A204.1 (cell line): ENCODE results near the gene NFKBIE.

Experiments
- FAIRE-seq: peaks from 2 replicates; lab custom pipeline; 2012; peaks lifted over from hg19 to GRCh38; lab: Jason Lieb, UNC

NFKBIE gene

DNA sequence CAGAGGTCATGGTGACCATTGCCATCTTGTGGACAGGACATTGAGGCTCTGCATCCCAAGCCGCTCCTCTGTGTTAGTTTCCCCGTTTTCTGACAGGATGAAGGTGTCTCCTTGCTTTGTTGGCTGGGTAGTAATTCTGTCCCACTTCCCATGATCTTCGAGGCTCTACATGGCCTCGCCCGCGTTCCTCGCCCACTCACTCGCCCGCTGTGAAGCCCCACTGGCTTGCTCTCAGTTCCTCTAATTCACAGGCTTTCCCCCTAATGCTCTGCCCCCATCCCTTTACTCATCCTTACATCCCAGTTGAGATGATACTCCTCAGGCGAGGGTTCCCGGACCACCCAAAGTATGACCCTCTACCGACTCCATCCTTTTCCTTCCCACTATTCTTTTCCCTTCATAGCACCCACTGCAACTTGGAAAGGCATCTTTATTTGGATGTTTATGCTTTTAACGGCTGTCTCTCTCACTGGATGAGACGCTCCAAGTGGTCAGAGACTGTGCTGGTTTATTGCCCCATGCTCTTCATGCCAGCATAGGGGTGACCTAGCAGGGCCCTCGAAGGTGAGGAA lies 7.5 kb downstream of the NFKBIE start:
- no peak for FAIRE-seq

DNA sequence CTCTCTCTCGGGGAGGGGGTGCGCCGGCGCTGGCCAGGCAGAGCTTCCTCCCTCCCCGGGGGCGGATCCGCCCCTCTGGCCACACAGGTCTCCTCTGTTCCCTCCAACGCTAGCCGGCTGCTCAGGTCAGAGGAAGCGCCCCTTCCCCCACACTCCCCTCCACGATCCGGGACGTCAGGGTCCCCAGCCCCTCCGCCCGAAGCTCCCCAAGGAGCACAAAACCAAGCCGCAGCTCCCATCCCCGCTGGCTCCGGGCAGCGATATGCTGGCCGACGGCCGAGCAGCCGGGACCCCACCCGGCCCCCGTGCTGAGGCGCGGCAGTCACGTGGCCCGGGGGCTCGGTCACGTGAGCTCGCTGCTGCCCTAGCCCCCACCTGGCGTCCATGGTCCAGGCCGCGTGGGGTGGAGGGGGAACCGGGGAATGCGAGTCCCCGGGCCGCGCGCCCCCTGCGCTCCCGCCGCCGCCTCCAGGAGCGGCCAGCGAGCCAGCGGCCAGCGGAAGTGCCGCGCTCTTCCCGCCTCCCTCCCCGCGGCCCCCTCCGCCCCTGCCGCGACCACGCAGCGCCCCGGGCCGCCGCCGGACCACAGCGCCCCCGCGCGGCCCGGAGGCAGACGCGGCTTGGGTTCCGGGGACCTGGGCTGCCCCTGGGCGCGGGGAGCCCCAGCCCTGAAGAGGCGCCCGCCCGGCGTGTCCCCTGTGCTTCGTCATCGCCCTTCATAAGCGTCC lies 8.2 kb downstream of the NFKBIE start, which contains the start of gene SLC35B2:
Gene SLC35B2, minus strand, starts transcription at position 504 of the 728 bp plus-strand sequence. Its CDS starts 118 bp downstream, at position 386.
- no peak for FAIRE-seq

DNA sequence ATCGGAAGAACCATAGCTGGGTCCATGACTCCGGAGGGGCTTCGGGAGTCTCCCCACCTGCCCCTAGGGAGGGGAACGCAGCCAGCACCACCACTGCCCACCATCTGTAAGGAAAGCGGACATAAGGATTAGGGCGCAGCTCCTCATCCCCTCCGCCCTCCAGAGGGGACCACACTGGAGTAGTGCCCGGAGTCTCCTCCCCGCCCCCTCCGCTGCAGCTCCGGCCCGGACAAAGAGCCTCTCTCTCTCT lies 8.7 kb downstream of the NFKBIE start:
- no peak for FAIRE-seq

DNA sequence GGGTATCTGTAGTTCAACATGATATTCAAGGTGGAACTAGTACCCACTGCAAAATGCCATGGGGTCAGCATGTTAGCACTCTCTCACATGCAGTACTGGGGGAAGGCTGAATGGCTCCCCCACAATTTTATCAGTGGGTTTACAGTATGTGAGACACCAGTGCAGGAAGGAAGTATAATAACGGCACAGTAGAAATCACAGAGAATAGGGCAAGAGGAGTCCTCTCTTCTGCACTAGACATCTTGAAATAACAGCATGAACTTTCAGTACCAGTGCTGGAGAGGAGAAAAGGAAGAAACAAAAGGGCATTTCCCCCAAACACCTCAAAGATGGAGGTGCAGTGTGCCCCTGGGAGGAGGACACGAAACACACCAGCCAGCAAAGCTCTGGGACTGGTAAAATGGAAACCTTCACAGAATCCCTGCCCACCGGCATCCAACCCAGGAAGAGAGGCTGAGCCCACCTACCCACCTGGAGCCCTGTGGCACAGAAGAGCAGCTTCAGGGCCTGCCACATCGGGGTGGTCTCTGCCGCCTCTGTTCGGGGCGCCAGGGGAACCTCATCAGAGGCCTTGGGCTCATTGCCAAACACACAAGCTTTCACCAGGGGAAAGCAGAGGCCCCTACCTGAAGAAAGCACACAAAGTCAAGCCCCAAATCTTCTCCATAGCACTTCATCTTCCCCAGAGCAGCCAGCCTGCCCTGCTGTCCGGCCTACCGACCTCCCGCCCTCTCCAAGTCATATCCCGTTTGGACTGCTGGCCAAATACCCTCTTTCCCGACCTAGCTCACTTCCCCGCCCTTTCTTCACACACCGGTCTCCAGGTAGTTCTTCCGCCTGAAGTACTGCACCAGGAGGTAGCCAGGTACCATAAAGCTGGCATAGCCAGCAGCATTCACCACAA lies 9.2 kb downstream of the NFKBIE start:
- FAIRE-seq = no peak

DNA sequence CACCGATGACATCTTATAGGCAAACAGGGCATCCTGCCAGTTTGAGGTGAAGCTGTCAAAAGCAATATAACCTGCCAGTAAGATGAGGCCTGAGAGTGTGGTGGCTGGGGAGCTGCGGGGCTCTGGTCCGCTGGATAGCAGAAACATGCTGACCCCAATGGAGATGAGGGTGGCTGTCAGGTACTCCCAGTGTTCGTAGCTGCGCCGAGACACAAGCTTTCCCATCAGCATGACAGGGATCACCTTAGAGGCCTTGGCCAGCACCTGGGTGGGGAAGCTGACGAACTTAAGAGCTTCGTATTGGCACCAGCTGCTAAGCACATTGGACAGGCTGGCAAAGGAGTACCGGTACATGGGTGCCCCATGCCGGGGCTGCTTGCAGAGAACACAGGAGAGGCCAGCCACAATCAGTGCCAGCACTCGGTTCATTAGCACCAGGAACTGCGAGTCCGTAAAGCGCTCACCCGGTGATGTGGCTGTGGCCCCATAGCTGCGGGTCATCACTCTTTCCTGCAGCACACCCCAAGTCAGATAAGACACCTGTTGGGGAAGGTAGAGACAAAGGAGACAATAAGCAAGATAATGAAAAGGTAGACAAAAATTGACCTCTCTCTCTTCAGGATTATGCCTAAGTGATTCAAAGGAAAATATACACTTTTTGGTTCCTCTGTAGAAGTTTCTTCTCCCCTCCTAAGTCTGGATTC lies 10.1 kb downstream of the NFKBIE start:
- no peak for FAIRE-seq

DNA sequence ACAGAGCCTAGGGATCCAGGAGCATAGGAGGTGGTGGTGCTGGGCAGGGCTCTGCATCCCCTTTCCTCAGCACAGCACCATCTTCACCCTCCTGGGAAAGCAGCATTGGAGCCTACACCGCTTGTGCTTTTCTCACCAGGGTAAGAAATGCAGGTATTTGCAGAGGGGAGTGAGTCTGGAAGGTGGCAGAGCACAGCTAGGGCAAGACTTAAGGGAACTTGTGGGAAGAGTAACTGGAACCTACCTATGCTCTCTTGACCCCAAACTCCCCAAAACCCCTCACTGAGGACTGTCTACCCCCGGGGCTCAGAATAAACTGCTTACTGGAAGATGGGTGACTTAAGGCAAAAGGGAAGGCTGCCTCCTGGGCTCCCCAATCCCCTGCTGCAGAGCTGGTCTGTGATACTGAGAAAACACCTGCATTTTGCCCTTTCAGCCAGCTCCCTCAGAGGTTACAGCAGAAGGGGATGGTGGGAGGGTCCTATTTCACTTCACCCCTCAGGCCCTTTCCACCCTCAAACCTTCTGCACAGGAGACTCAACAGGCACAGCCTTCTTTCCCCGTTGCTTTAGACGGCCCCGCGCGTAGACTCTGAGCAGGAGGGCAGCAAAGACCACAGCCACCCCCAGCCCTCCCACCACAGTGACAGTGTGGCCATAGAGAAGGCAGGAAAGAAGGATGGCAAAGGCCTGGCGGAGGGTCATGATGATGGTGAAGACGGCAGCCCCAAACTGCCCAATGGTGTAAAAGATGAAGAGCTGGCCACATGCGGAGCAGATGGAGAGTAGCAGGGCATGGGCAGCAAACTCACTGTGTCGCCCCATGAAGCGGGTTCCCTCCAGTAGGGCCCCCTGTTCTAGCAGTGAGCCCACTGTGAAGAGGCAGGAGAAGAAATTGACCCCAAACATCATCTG lies 10.9 kb downstream of the NFKBIE start:
- no peak for FAIRE-seq

DNA sequence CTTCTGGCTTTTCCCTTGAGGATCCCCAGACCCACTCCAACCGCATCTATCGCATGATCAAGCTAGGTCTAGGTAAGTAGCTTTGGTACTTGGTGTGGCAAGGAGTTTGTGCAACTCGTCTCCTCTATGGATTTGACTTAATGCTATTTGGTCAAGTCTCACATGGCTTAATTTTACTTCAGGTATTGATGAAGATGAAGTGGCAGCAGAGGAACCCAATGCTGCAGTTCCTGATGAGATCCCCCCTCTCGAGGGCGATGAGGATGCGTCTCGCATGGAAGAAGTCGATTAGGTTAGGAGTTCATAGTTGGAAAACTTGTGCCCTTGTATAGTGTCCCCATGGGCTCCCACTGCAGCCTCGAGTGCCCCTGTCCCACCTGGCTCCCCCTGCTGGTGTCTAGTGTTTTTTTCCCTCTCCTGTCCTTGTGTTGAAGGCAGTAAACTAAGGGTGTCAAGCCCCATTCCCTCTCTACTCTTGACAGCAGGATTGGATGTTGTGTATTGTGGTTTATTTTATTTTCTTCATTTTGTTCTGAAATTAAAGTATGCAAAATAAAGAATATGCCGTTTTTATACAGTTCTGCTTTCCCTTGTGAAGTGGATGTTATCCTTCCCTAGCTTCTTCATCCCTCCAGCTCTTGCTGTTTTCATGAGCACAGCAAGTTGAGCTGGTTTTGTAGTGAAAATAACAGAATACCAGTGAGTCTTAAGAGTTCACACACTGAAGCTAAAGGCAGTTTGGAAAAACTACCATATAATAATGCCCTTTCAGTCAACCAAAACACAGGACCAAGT lies 11.8 kb downstream of the NFKBIE start:
- no peak for FAIRE-seq

DNA sequence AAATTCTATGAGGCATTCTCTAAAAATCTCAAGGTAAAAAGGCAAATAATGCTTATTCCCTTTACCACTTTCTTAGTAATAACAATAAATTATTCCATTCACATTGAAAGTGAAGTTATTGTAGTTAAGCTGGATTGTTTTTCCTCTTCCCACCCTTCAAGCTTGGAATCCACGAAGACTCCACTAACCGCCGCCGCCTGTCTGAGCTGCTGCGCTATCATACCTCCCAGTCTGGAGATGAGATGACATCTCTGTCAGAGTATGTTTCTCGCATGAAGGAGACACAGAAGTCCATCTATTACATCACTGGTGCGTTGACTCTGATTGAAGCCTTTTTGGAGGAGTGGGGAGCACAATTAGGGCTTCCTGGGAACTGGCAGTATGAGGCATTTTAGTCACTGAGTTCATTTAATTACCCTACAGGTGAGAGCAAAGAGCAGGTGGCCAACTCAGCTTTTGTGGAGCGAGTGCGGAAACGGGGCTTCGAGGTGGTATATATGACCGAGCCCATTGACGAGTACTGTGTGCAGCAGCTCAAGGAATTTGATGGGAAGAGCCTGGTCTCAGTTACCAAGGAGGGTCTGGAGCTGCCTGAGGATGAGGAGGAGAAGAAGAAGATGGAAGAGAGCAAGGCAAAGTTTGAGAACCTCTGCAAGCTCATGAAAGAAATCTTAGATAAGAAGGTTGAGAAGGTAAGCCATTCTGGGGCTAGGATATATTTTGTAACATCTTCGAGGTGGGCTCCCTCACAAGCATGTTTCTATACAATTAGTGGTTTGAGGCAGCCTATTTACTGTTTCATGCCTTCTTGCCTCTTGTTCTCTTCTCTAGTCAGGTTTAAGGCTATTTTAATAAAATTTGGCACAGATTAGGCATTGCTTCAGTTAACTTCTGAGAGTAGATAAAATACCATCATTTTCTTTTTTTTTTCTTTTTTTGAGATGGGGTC lies 13.5 kb downstream of the NFKBIE start:
- no peak for FAIRE-seq

DNA sequence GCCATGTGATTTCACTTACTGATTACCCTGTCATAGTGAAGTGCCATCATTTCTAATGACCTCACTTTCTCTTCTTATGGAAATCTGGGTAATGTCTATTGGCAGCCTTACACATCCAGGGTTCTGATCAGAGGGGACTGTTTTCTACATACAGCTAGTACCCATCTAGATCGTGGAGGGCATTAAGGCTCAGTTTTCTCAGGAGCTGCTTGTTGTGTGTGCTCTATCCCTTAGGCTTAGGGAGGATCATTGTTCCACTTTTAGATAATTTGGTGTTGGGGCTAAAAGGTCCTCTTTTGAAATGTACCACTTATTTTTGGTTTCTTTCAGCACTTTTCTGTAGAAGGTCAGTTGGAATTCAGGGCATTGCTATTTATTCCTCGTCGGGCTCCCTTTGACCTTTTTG lies 14.6 kb downstream of the NFKBIE start:
- FAIRE-seq = no peak

DNA sequence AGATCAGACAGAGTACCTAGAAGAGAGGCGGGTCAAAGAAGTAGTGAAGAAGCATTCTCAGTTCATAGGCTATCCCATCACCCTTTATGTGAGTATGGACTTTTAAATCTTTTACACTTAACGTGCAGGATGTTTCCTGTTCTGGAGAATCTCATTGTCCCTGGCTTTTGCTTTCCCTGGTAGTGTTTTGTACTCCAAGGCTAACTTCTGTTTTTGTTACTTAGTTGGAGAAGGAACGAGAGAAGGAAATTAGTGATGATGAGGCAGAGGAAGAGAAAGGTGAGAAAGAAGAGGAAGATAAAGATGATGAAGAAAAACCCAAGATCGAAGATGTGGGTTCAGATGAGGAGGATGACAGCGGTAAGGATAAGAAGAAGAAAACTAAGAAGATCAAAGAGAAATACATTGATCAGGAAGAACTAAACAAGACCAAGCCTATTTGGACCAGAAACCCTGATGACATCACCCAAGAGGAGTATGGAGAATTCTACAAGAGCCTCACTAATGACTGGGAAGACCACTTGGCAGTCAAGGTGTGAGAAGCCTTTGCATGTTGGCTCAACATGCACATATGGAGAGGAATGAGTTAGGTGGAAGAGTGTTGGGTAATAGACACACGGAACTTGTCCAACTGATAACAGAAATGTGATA lies 15.2 kb downstream of the NFKBIE start:
- FAIRE-seq = no peak

DNA sequence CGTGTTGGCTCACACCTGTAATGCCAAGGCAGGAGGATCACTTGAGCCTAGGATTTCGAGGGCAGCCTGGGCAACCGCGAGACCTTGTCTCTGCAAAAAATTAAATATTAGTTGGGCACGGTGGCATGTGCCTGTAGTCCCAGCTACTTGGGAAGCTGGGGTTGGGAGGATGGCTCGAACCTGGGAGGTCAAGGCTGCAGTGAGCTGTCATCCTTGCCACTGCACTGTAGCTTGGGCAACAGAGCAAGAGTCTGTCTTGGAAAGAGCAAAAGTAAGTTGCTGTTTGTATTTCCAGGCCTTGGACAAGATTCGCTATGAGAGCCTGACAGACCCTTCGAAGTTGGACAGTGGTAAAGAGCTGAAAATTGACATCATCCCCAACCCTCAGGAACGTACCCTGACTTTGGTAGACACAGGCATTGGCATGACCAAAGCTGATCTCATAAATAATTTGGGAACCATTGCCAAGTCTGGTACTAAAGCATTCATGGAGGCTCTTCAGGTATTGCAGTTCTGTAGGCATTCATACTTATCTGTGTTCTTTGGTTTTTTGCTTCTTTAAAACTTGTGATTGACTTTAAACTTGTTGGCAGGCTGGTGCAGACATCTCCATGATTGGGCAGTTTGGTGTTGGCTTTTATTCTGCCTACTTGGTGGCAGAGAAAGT lies 16.1 kb downstream of the NFKBIE start:
- no peak for FAIRE-seq

DNA sequence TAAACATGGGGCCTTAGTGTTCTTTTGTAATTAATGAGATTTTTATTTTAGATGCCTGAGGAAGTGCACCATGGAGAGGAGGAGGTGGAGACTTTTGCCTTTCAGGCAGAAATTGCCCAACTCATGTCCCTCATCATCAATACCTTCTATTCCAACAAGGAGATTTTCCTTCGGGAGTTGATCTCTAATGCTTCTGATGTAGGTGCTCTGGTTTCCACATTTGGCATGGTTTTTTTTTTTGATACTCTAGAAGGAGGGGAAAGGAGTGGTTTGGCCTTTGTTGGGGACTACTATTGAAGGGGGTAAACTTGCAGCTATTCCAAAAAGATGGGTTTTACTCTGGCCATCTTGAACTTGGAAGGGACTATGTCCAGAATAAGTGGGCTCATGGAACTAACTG lies 16.8 kb downstream of the NFKBIE start:
- FAIRE-seq = no peak

DNA sequence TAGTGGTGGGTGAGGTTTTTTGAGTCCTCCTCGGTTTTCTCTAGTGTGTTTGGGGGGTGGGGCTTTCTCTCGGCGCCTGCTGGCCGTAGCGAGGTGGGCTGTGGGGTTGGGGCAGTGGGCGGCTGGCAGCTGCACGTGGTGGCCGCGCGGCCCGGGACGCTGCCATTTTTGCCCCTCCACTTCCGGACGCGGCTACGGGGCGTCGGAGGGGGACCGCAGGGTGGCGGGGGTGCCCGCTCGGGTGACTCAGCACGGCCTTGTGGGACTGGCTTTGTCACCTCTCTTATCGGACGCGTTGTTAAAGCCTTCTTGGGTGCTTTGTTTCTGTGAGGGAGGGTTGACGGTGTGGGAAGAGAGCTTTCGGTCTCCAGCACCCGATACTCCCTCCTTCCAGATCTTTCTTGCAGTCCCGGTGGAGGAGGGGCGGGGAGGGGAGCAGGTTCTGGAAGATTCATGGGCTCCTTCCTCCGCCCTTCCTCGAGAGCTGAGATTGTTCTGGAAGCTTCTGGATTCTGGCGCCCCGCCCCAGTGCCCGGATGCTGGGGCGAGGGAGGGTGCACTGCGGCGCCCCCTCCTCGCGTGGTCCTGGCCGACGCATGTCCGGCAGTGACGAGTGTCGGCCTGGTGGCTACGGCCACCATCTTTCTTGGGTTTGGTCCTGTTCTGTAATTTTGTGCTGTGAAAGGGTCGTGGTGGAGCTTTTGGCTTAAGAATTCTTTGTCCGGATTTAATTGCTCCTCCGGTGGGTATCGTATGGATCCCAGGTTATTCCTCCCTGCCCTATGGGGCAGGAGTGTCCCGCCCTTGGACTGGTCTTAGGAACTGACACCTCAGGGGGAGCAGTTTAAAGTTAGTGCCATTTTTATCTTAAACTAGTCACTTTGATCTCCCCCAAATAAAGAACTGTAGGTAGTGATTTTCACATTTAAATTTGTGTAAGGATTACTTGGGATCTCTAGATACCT lies 17.7 kb downstream of the NFKBIE start:
- no peak for FAIRE-seq

DNA sequence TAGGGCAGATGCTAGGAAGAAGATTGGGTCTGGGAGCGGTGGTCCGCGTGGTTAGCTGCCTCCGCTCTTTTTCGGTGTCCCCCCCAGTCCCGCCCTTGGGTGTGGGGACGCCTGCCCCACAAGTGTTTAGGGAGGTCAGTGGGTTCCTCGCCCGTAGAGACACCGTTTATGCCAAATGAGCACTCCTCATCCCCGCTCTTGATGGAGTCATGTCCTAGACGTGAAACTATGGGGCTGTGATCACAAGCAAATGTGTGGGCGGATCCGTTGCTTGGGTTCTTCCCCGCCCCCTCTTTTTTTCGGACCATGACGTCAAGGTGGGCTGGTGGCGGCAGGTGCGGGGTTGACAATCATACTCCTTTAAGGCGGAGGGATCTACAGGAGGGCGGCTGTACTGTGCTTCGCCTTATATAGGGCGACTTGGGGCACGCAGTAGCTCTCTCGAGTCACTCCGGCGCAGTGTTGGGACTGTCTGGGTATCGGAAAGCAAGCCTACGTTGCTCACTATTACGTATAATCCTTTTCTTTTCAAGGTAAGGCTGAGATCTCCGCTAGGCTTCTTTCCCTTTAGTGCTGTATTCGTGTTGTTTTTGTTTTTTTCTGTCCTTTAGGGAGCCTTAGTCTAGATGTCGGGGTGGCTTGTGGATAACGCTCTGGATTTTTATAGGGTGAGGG lies 18.6 kb downstream of the NFKBIE start, which contains the start of gene HSP90AB1:
Gene HSP90AB1, plus strand, starts transcription at position 439 of the 675 bp plus-strand sequence. CDS start 1,529 bp downstream, outside the sequence.
- peak; percentile 82 for FAIRE-seq

DNA sequence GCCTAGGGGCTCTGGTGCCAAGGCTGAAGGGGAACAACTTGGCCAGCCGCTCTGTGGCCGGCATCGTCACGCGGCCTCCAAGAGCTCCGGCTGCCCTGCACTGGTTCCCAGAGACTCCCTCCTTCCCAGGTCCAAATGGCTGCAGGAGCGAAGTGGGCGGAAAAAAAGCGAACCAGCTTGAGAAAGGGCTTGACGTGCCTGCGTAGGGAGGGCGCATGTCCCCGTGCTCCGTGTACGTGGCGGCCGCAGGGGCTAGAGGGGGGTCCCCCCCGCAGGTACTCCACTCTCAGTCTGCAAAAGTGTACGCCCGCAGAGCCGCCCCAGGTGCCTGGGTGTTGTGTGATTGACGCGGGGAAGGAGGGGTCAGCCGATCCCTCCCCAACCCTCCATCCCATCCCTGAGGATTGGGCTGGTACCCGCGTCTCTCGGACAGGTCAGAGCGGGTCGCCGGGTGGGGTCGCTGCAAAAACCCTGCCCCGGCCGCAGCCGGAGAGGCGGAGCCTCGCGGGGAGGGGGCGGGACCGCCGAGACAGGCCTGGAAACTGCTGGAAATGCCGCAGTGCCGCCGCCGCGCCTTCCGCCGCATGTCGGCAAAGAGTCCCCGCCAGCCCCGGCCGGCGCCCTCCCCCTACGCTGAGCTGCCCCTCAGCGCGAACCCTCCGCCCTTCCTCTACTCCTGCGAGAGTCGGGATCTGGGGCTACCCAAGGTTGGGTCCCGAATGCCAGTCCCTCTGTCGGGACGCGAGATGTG lies 19.3 kb downstream of the NFKBIE start:
- FAIRE-seq = no peak

DNA sequence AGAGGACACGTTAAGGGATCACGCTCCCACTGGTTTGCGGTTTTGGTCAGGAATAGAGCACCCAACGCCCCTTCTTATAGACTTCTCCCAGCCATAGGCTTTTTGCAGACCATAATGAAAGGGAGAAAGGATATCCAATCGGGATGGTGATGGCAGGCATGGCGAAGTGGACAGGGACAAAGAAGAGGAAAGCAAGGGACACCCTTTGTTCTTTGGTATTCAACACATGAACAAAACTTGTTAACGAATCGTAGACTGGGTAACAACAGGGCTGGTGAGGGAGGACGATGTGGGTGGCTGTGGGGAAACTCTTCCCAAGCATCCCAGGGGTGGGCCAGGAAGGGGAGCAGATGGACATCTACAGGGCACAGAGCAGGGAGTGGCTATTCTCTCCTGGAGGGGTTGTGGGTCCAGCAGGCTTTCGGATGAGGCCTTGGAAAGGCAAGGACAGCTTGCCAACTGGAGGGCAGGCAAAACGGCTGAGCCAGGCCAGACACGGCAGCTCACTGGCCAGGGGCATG lies 19.9 kb downstream of the NFKBIE start:
- FAIRE-seq = no peak
